Measurements from ENCODE around the gene RALGAPB. TPM values are rescaled to one million over a fixed set of nuclear protein-coding genes. Genes with fewer than 3 reads are reported as not detected.

Gene RALGAPB
- total and polyA plus RNA-seq, 2 experiments from 2014 or later: 10.2 to 40.4 TPM

GRCh38 chr20:38583306-38583705 lies 110.7 kb downstream of the RALGAPB start:
- Mint-ChIP-seq H3K9me3 (no peaks in the 10 kb centered on the region), H3K27ac (no peak overlapping the region), H3K36me3 (ENCODE audit: low read depth) (no peaks in the 10 kb centered on the region), H3K4me3 (no peak overlapping the region), H3K4me1 (peaks cover 17% of the 10 kb centered on the region), H3K27me3 (ENCODE audit: insufficient read depth, low read depth, poor library complexity) (peaks cover 5% of the 10 kb centered on the region)
- no peaks in the 10 kb centered on the region for H3K27me3 ChIP-seq (ENCODE audit: insufficient read depth)
- no peaks in the 10 kb centered on the region for H3K36me3 ChIP-seq (ENCODE audit: insufficient read depth)
- no peak overlapping the region for H3K4me2 ChIP-seq
- TF ChIP-seq CREB1 (CRISPR knock-in tag; IDR thresholded peaks at IDR 0.05; ENCODE audit: low read depth) (no peak), JUNB (IDR thresholded peaks at IDR 0.05; ENCODE audit: unreplicated experiment) (no peak), EZH2 (IDR thresholded peaks at IDR 0.05; ENCODE audit: low read depth, unreplicated experiment) (no peak), EZH2phosphoT487 (IDR thresholded peaks at IDR 0.05; ENCODE audit: unreplicated experiment) (no peak), POLR2AphosphoS5 (IDR thresholded peaks at IDR 0.05; ENCODE audit: low read depth) (no peak), NANOG (IDR thresholded peaks at IDR 0.05; ENCODE audit: borderline replicate concordance) (no peak), STAT1 (IDR thresholded peaks at IDR 0.05; ENCODE audit: unreplicated experiment) (no peak), ZNF114 (CRISPR knock-in tag; IDR thresholded peaks at IDR 0.05) (no peak), REST (IDR thresholded peaks at IDR 0.05; ENCODE audit: unreplicated experiment) (no peak), ZNF331 (CRISPR knock-in tag; IDR thresholded peaks at IDR 0.05; ENCODE audit: low read depth) (no peak), ZNF462 (CRISPR knock-in tag; IDR thresholded peaks at IDR 0.05) (no peak)
- TF ChIP-seq, protein P1, sequence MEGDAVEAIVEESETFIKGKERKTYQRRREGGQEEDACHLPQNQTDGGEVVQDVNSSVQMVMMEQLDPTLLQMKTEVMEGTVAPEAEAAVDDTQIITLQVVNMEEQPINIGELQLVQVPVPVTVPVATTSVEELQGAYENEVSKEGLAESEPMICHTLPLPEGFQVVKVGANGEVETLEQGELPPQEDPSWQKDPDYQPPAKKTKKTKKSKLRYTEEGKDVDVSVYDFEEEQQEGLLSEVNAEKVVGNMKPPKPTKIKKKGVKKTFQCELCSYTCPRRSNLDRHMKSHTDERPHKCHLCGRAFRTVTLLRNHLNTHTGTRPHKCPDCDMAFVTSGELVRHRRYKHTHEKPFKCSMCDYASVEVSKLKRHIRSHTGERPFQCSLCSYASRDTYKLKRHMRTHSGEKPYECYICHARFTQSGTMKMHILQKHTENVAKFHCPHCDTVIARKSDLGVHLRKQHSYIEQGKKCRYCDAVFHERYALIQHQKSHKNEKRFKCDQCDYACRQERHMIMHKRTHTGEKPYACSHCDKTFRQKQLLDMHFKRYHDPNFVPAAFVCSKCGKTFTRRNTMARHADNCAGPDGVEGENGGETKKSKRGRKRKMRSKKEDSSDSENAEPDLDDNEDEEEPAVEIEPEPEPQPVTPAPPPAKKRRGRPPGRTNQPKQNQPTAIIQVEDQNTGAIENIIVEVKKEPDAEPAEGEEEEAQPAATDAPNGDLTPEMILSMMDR (conservative IDR thresholded peaks at IDR 0.05; ENCODE audit: low read depth in 2 of 2): no peak
- TF ChIP-seq, protein P2, sequence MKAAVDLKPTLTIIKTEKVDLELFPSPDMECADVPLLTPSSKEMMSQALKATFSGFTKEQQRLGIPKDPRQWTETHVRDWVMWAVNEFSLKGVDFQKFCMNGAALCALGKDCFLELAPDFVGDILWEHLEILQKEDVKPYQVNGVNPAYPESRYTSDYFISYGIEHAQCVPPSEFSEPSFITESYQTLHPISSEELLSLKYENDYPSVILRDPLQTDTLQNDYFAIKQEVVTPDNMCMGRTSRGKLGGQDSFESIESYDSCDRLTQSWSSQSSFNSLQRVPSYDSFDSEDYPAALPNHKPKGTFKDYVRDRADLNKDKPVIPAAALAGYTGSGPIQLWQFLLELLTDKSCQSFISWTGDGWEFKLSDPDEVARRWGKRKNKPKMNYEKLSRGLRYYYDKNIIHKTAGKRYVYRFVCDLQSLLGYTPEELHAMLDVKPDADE (IDR thresholded peaks at IDR 0.05): no peak
- DNase-seq (ENCODE audit: low spot score) (no peak), ATAC-seq (no peak)
- H4K20me1 ChIP-seq (replicated peaks; ENCODE audit: insufficient read depth): peaks cover 3% of the 10 kb centered on the region; the same call in 1 of the 2 replicates
- no peaks in the 10 kb centered on the region for H3K9me2 ChIP-seq (ENCODE audit: insufficient read depth)
- H2AFZ ChIP-seq: no peak overlapping the region
- no peak overlapping the region for H3K27ac ChIP-seq (ENCODE audit: low read depth)
- no peaks in the 10 kb centered on the region for H3K4me1 ChIP-seq (ENCODE audit: insufficient read depth)
- no peaks in the 10 kb centered on the region for H3K79me2 ChIP-seq (replicated peaks; ENCODE audit: insufficient read depth)
- no peak overlapping the region for H3K4me3 ChIP-seq
- no peaks in the 10 kb centered on the region for H3F3A ChIP-seq (replicated peaks; ENCODE audit: low read depth)

Data from GM23338 (cell line).